ENCODE measurements around the gene CATSPERZ.

DNA sequence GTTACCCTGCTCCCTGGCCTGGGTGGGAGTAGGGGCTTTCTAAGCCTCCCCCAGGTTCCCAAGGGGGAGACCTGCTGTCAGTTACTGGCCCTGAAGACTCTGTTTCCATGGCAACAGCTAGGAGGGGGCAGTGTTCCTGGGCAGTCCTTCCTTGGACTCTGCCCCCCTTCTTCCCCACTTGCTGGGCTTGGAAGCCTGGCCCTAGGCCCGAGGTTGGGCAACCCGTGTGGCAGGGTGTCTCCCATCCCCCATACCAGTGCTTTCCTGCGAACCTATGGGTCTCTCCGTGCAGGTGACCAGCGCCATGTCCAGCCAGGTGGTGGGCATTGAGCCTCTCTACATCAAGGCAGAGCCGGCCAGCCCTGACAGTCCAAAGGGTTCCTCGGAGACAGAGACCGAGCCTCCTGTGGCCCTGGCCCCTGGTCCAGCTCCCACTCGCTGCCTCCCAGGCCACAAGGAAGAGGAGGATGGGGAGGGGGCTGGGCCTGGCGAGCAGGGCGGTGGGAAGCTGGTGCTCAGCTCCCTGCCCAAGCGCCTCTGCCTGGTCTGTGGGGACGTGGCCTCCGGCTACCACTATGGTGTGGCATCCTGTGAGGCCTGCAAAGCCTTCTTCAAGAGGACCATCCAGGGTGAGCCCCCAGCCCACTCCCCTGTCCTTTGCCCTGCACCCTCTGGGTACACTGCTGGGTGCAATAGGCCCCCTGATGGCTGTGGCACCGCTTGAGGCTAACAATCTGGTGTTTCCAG is 6.9 kb downstream of the CATSPERZ start:
- TF ChIP-seq POLR2A (IDR thresholded peaks at IDR 0.05; ENCODE audit: low read depth, low read length) (no peak), TAF1 (IDR thresholded peaks at IDR 0.05; ENCODE audit: borderline replicate concordance, low read depth, low read length) (no peak)
